Epithelial cell of esophagus (primary cell): ENCODE data around the gene HAND1.

Experiments
- DNase-seq: peaks from one replicate; pipeline ENCODE4 v3.0.0; 2010; ENCODE audit warnings: low read depth
- H3K4me3 ChIP-seq: 2 replicates; pipeline ENCODE4 v1.5.1; 2011; ENCODE audit warnings: mild to moderate bottlenecking, low read length, control low read depth
- CTCF ChIP-seq: IDR thresholded peaks from 2 replicates; pipeline ENCODE4 v1.5.1; 2011; ENCODE audit warnings: low read depth, mild to moderate bottlenecking, low read length, control low read depth, inconsistent platforms; ENCODE audit not compliant: insufficient read depth; ENCODE audit errors: missing control alignments

HAND1 gene

GRCh38 chr5:154479944-154480750 lies 2.1 kb upstream of the HAND1 start:
- no peak for DNase-seq
- H3K4me3 ChIP-seq: no peak overlapping the region
- TF ChIP-seq CTCF: no peak

GRCh38 chr5:154479160-154479943 lies 1.3 kb upstream of the HAND1 start:
- H3K4me3 ChIP-seq: no peak overlapping the region
- no peak for TF ChIP-seq CTCF
- DNase-seq: no peak

GRCh38 chr5:154478752-154479159 lies 729 bp upstream of the HAND1 start:
- no peak overlapping the region for H3K4me3 ChIP-seq
- no peak for DNase-seq
- no peak for TF ChIP-seq CTCF

GRCh38 chr5:154477382-154478223 lies 424 bp downstream of the HAND1 start:
- peak overlapping the region; percentile 1 for H3K4me3 ChIP-seq
- TF ChIP-seq CTCF: no peak
- DNase-seq: peak; percentile 20

GRCh38 chr5:154476354-154477205 lies 1.4 kb downstream of the HAND1 start:
- DNase-seq: no peak
- TF ChIP-seq CTCF: no peak
- H3K4me3 ChIP-seq: no peak overlapping the region

- TF ChIP-seq CTCF: no peak
- no peak for DNase-seq
- H3K4me3 ChIP-seq: no peak overlapping the region
These were observed 2.3 kb downstream of the HAND1 start for GRCh38 chr5:154475591-154476353.
